Measurements from ENCODE around the gene CCL8.

The CCL8 gene

DNA sequence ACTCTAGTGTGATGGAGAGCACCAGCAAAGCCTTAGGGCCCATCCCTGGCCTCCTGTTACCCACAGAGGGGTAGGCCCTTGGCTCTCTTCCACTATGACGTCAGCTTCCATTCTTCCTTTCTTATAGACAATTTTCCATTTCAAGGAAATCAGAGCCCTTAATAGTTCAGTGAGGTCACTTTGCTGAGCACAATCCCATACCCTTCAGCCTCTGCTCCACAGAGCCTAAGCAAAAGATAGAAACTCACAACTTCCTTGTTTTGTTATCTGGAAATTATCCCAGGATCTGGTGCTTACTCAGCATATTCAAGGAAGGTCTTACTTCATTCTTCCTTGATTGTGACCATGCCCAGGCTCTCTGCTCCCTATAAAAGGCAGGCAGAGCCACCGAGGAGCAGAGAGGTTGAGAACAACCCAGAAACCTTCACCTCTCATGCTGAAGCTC, at the start of gene CCL8:
CCL8 (plus strand) TSS at position 397 of the 445 bp plus-strand sequence. CDS start 67 bp downstream, outside the sequence.
- no peak for DNase-seq

DNA sequence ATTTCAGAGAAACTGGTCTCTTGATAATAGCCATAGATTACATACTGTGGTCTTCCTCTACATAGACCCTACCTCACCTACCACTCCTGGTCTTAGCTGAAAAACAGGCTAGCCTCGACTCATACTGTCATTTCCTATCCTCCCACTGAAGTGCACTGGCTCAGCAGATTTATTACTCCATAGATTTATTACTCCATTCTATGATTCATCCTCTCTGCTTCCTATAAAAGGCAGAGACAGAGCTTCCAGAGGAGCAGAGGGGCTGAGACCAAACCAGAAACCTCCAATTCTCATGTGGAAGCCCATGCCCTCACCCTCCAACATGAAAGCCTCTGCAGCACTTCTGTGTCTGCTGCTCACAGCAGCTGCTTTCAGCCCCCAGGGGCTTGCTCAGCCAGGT, 49.3 kb upstream of the CCL8 start, which contains the start of gene CCL7:
CCL7 (plus strand) TSS at position 253 of the 400 bp plus-strand sequence; CDS start at position 323, 70 bp downstream.
- DNase-seq = no peak

- no peak for DNase-seq
These were observed 43.4 kb upstream of the CCL8 start for GRCh38 chr17:34275881-34276280.

GRCh38 chr17:34276826-34277225, 42.4 kb upstream of the CCL8 start:
- no peak for DNase-seq

DNA sequence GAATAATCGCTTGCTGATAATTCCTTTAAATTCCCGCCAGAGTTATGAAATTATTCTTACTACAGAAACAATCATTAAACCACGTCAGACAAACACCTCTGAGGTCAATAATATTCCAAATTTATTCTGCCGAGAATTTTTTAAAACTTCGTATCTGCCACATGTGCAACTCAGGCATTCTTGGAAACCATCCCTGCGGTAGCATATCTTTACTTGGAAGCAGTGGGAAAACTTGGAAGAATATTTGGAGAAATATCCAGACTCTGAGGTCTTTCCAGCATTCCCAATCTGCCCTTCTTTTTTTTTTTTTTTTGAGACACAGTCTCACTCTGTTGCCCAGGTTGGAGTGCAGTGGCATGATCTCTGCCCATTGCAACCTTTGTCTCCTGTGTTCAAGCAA, 35.7 kb upstream of the CCL8 start:
- DNase-seq = no peak

GRCh38 chr17:34285286-34285792, 33.9 kb upstream of the CCL8 start, which contains the start of gene CCL11:
CCL11 (plus strand) TSS chr17:34285742; CDS start chr17:34285809, 67 bp downstream.
- DNase-seq = no peak

- no peak for DNase-seq
These were observed 31.4 kb upstream of the CCL8 start for GRCh38 chr17:34287875-34288274.

DNA sequence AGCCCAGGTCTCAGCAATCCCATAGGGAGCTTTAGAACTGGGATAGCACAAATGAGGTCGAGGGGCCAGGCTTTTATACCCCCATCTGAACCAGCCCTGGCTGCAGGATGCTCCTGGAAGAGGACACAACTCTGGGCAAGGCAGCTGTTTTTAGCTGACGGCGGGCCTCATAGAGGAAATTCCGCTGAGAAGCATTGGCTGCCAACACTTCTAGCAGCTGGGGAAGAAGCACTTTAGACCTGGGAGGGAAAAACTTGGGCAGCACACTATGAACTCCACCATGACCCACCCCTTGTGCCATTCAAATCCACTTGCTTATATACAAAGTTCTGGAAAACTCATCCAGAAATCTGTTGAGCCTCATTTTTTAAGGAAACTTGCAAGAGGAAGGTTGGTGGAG, 28.6 kb upstream of the CCL8 start:
- no peak for DNase-seq

- no peak for DNase-seq
These were observed 27.4 kb upstream of the CCL8 start for GRCh38 chr17:34291721-34292348.

GRCh38 chr17:34299027-34299426, 20.2 kb upstream of the CCL8 start:
- no peak for DNase-seq

- no peak for DNase-seq
These were observed 19.2 kb upstream of the CCL8 start for GRCh38 chr17:34299956-34300577.

- no peak for DNase-seq
These were observed 18.4 kb upstream of the CCL8 start for GRCh38 chr17:34300652-34301370.

DNA sequence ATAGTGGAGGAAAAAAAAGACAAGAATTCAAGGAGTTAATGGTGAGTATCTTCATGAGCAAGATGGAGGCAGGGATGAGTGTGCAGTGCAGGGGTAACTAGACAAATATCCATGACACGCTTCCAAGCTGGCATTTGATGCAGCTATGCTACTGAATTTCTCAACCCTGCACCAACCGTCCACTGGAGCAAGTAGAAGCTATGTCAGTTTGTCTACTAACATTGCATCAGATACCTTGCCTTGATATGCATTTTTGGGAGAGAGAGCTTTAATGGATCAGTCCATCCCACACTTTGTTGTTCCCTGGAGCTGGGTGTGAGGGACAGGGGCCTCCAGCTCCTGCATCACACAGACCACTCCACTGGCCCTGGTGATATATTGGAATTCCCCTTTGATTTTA, 17.2 kb upstream of the CCL8 start:
- no peak for DNase-seq

DNA sequence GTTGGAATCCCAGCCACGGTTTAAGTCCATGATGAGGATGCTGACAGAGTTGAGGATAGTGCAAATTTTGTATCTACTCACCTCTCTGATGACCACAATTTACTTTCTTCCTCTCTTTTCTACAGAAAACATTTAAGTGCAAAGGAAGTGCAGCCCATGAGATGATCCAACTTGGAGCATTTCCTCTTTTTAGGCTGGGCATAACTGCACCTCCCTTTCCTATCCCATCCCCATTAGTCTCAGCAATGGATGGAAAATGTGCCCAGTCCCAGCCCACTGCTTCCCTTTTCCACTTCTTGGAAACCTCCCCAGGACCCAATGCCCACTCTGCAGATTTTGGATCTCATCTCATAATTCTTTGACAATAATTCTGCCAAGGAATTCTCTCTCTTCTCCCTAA, 16.6 kb upstream of the CCL8 start:
- no peak for DNase-seq

- no peak for DNase-seq
These were observed 15.6 kb upstream of the CCL8 start for GRCh38 chr17:34303606-34304005.

GRCh38 chr17:34305061-34305460, 14.2 kb upstream of the CCL8 start:
- DNase-seq = no peak

- DNase-seq = no peak
These were observed 13.6 kb upstream of the CCL8 start for GRCh38 chr17:34305606-34306005.

- no peak for DNase-seq
These were observed 12.8 kb upstream of the CCL8 start for GRCh38 chr17:34306466-34306865.

DNA sequence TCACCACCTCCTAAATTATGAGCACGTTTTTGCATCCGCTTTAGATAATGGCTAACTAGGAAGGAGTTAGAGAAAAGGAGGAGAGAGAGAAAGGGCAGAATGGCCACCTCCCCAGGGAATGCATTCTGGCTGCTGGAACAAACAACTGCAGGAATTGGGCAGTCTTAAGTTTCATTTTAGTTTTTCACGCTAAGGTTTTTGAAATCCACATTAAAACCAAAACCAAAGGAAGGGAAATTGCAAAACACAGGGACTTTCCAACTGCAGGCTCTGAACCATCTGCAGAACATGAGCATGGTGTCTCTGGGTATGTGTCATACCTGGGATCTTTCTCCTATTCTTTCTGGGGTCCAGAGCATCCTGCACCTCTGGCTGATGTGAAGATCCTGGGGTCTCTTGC, 12.1 kb upstream of the CCL8 start:
- no peak for DNase-seq

GRCh38 chr17:34308371-34308770, 10.9 kb upstream of the CCL8 start:
- no peak for DNase-seq

GRCh38 chr17:34311291-34311690, 7.9 kb upstream of the CCL8 start:
- no peak for DNase-seq

DNA sequence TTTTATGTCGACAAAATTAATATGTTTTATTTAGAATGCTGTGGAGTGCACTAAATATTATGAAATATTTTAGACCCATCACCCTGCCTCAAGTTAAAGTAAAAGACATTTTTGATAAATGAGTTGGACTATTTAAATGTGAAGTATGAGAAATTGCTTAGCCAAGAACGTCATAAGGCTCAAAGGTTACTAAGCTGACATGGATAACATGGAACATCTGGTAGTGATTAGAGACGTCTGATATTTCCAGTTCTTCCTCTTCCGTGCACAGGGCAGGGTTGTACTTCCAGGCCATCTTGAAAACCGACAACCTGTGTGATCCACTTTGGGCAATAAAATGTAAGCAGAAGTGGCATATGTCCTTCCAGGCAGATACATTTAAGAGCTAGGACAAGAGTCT, 7.2 kb upstream of the CCL8 start:
- DNase-seq = no peak

DNA sequence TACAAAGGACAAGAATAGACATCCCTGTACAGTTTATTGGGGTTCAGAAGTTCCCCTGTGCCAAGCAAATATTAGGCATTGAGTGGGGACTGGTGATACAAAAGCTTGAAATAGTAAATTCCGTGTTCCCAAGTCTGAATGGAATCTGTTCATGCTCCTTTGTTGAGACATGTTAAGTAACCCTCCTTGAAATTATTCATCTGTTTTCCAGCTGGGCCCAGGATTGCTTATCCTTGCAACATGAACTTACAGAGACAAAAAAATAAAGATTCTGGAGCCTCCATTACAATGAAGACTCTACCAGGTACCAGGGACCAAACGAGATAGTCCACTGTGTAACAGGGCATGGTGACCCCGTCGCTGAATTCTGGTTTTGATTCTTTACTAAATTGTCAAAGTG, 6.1 kb upstream of the CCL8 start:
- DNase-seq = no peak

DNA sequence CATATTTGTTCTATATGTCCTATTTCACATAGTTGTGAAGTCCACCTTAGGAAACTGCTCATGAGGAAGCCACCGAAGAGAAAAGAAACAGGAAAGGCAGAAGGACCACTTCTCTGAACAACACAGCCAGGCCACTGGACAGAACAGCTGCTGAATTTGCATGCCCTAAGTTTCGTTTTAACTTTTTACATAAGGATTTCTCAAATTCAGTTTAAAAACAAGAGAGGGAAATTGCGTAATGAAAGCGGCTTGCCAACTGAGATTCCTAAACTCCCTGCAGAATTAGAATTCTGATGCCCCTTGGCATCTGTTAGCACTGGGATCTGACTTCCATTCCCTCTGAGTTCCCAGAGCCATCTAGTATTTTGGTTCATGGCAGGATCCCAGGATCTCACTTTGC, 5.0 kb upstream of the CCL8 start:
- no peak for DNase-seq
